ENCODE measurements around the gene SSBP4. TPM values are rescaled to one million over a fixed set of nuclear protein-coding genes. Genes with fewer than 3 reads are reported as not detected.
"Not testable (repeated sequence)": the region's sequence is repeated elsewhere in the genome, so short reads cannot be mapped to it uniquely, and the experiment has no call there.

SSBP4 gene
- total RNA-seq, 1 donor from 2014 or later = 71.8 TPM

GRCh38 chr19:18380843-18381242, 38.4 kb upstream of the SSBP4 start:
- TF ChIP-seq, protein P1, sequence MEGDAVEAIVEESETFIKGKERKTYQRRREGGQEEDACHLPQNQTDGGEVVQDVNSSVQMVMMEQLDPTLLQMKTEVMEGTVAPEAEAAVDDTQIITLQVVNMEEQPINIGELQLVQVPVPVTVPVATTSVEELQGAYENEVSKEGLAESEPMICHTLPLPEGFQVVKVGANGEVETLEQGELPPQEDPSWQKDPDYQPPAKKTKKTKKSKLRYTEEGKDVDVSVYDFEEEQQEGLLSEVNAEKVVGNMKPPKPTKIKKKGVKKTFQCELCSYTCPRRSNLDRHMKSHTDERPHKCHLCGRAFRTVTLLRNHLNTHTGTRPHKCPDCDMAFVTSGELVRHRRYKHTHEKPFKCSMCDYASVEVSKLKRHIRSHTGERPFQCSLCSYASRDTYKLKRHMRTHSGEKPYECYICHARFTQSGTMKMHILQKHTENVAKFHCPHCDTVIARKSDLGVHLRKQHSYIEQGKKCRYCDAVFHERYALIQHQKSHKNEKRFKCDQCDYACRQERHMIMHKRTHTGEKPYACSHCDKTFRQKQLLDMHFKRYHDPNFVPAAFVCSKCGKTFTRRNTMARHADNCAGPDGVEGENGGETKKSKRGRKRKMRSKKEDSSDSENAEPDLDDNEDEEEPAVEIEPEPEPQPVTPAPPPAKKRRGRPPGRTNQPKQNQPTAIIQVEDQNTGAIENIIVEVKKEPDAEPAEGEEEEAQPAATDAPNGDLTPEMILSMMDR (conservative IDR thresholded peaks at IDR 0.05) = no peak
- Mint-ChIP-seq H3K4me3 (no peak overlapping the region), H3K27me3 (ENCODE audit: low read depth) (peaks cover 13% of the 10 kb centered on the region), H3K4me1 (peaks cover 11% of the 10 kb centered on the region), H3K9me3 (no peaks in the 10 kb centered on the region), H3K36me3 (ENCODE audit: low read depth) (no peaks in the 10 kb centered on the region), H3K27ac (ENCODE audit: unreplicated experiment) (no peak overlapping the region)
- no peak for DNase-seq (ENCODE audit: low read depth, low spot score)

DNA sequence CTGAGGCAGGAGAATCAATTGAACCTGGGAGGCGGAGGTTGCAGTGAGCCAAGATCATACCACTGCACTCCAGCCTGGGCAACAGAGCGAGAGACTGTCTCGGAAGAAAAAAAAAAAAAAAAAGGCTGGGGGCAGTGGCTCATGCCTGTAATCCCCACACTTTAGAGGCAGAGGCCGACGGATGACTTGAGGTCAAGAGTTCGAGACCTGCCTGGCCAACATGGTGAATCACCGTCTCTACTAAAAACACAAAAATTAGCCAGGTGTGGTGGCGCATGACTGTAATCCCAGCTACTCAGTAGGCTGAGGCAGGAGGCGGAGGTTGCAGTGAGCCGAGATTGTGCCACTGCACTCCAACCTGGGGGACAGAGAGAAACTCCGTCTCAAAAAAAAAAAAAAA, 35.6 kb upstream of the SSBP4 start:
- Mint-ChIP-seq H3K27me3 (ENCODE audit: low read depth) (peaks cover 40% of the 10 kb centered on the region), H3K4me1 (peaks cover 12% of the 10 kb centered on the region)
- not testable (repeated sequence) for DNase-seq (ENCODE audit: low read depth, low spot score); H3K36me3 Mint-ChIP-seq (ENCODE audit: low read depth); H3K9me3 Mint-ChIP-seq; H3K27ac Mint-ChIP-seq (ENCODE audit: unreplicated experiment); H3K4me3 Mint-ChIP-seq

DNA sequence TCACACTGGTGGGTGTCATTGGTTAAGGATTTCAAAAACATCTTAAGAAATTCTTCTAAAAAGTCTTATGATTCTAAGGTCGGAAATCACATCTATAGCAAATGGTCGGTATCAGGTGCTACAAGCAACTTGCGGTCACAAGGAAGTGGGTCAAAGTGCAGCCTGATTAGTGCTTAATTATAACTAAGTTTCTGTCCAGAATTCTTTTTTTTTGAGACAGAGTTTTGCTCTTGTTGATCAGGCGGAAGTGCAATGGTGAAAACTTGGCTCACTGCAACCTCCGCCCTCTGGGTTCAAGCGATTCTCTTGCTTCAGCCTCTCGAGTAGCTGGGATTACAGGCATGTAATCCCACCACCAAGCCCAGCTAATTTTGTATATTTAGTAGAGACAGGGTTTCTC, 34.4 kb upstream of the SSBP4 start:
- Mint-ChIP-seq H3K27me3 (ENCODE audit: low read depth) (peaks cover 50% of the 10 kb centered on the region), H3K27ac (ENCODE audit: unreplicated experiment) (no peak overlapping the region), H3K9me3 (no peaks in the 10 kb centered on the region), H3K4me1 (peaks cover 12% of the 10 kb centered on the region), H3K36me3 (ENCODE audit: low read depth) (no peaks in the 10 kb centered on the region), H3K4me3 (no peak overlapping the region)
- TF ChIP-seq, protein P1 (conservative IDR thresholded peaks at IDR 0.05) = no peak
- no peak for DNase-seq (ENCODE audit: low read depth, low spot score)

GRCh38 chr19:18385359-18385674, 33.9 kb upstream of the SSBP4 start:
- TF ChIP-seq, protein P1 (conservative IDR thresholded peaks at IDR 0.05) = no peak
- no peak for DNase-seq (ENCODE audit: low read depth, low spot score)
- H3K27me3 Mint-ChIP-seq (ENCODE audit: low read depth) = peaks cover 56% of the 10 kb centered on the region
- peaks cover 7% of the 10 kb centered on the region for H3K4me1 Mint-ChIP-seq
- H3K9me3 Mint-ChIP-seq = no peaks in the 10 kb centered on the region
- H3K27ac Mint-ChIP-seq (ENCODE audit: unreplicated experiment) = no peak overlapping the region
- H3K4me3 Mint-ChIP-seq = no peak overlapping the region
- no peaks in the 10 kb centered on the region for H3K36me3 Mint-ChIP-seq (ENCODE audit: low read depth)

- DNase-seq (ENCODE audit: low read depth, low spot score) = peak; percentile 47
- TF ChIP-seq, protein P1 (conservative IDR thresholded peaks at IDR 0.05) = peak; percentile 65
- H3K9me3 Mint-ChIP-seq = no peaks in the 10 kb centered on the region
- peaks cover 62% of the 10 kb centered on the region for H3K27me3 Mint-ChIP-seq (ENCODE audit: low read depth)
- H3K27ac Mint-ChIP-seq (ENCODE audit: unreplicated experiment) = no peak within 1 kb of the TSS
- H3K36me3 Mint-ChIP-seq (ENCODE audit: low read depth) = no peaks in the 10 kb centered on the region
- H3K4me3 Mint-ChIP-seq = no peak within 1 kb of the TSS
- peaks cover 7% of the 10 kb centered on the region for H3K4me1 Mint-ChIP-seq
Observed at GRCh38 chr19:18385675-18386542, 33.3 kb upstream of the SSBP4 start, which contains the start of gene GDF15. TSS of gene GDF15 (plus strand) at chr19:18386158. CDS start at chr19:18386190, 32 bp downstream.

GRCh38 chr19:18386543-18387271, 32.5 kb upstream of the SSBP4 start:
- no peak overlapping the region for H3K4me3 Mint-ChIP-seq
- no peaks in the 10 kb centered on the region for H3K36me3 Mint-ChIP-seq (ENCODE audit: low read depth)
- H3K27me3 Mint-ChIP-seq (ENCODE audit: low read depth) = peaks cover 64% of the 10 kb centered on the region
- no peaks in the 10 kb centered on the region for H3K9me3 Mint-ChIP-seq
- TF ChIP-seq, protein P1 (conservative IDR thresholded peaks at IDR 0.05) = no peak
- no peak overlapping the region for H3K27ac Mint-ChIP-seq (ENCODE audit: unreplicated experiment)
- peaks cover 7% of the 10 kb centered on the region for H3K4me1 Mint-ChIP-seq
- DNase-seq (ENCODE audit: low read depth, low spot score) = no peak
